DMS 273 (cell line): ENCODE results near the gene SERPIND1.
"Not testable (repeated sequence)": the region's sequence is repeated elsewhere in the genome, so short reads cannot be mapped to it uniquely, and the experiment has no call there.

ENCODE experiments used
- DNase-seq: peaks from one replicate; lab custom pipeline; 2025; ENCODE audit not compliant: unreplicated experiment; lab: John Stamatoyannopoulos, UW

Gene SERPIND1

DNA sequence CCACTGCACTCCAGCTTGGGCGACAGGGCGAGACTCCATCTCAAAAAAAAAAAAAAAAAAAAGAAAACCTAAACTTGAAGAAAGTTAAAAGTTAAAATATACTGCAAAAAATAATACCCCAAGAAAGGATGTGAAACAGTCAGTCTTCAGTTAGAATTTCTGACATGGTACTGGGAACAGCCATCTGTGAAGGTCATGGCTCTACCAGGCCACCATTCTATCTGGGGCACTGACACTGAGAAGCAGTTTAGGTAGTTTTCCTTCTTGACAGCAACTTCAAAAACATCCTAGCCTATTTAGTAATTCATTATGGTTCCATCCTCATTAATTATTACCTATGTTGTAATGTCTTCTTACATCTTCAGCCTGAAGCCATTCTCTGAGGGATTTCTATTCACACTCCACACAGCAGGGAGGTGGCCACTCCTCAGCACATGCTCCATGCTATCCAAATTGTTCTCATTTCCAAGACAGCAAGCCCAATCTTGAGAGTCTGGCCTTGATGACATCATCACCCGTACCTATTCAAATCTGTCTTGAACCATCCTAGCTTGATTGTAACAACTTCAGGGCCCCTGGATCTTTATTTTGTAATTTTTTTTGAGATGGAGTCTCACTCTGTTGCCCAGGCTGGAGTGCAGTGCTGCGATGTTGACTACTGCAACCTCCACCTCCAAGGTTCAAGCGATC is 38.2 kb downstream of the SERPIND1 start:
- no peak for DNase-seq

DNA sequence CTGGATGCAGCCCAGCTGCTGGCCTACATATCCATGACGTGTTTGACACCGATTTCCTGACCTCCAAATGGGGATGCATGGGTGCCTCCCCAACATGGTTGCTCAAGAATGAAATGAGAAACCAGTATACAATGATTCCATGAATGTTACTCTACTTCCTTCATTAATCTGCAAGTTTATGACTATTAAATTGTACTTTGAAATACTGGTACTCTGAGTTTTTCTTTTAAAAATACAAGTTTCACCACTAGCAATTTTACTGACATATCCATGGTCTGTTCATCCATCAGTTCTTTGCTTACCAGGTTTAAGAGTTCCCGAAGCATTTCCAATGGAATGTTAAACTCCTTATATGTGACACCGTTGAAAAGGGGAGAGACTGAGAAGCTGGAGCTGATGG is 39.1 kb downstream of the SERPIND1 start:
- DNase-seq = no peak

DNA sequence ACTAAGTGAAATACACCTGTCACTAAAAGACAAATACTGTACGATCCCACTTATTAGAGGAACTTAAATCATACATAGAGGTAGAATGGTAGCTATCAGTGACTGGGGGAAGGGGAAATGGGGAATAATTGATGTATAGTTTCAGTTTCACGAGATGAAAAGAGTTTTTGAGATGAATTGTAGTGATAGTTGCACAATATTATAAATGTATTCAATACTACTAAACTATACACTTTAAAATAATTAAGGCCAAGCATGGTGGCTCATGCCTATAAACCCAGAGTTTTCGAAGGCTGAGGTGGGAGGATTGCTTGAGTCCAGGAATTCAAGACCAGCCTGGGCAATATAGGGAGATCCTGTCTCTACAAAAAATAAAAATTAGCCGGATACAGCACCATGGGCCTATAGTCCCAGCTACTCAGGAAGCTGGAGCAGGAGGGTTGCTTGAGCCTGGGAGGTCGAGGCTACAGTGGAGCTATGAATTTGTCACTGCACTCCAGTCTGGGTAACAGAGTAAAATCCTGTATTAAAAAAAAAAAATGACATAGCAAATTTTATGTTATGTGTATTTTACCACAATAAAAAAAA is 40.4 kb downstream of the SERPIND1 start:
- no peak for DNase-seq

GRCh38 chr22:20815477-20816050 is 41.7 kb downstream of the SERPIND1 start:
- no peak for DNase-seq

DNA sequence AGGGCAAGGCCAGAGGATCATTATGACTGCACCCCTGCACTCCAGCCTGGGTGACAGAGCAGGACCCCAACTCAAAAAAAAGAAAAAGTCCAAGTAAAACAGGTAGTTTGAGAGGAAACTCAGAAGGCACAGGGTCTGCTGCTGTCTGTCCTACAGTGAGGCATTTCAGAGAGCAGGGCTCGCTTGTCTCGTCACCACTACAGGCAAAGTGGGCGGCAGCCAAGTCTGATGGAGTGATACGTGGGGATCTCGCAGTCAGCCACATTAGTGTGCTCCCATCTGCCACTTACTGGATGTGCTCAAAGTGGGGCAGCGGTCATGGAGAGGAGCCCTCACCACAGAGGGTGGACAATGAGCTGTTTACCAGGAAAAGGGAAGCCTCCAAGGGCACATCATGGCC is 42.6 kb downstream of the SERPIND1 start:
- no peak for DNase-seq

DNA sequence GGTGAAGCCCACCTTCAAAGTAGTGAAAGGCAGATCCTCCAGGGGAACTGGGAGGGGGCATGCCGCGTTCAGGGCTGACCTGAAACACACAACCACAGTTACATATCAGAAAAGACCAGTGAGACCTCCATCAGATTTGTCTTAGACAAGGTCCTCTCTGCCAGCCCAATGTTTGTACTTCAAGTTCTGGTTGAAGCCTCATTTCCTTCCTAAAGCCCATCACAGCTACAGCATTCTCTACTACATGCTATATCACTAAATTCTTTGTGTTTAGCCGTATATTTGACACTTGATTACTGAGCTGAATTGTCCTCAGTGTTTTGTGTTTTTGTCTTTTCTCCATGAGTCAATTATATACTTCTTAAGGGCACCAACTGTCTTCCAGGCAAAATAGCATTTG is 44.6 kb downstream of the SERPIND1 start:
- DNase-seq = no peak

DNA sequence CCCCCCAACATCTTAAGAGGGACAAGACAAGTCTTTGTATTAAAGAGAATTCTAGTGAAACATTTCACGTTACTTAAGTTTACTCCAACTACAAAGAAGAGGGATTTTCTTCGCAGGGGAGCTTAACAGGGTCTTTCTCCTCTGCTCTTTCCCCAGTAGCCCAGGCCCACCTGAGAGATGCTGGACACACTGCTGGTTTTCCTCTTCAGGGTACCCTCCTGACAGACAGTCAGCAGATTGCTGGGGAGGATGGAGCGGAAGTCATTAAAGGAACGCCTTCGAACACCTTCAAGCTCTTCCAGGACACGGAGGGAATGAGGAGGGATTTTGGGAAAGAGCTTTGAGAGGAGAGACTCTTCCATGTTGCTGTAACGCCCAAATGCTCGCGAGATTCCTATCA is 45.6 kb downstream of the SERPIND1 start:
- no peak for DNase-seq

DNA sequence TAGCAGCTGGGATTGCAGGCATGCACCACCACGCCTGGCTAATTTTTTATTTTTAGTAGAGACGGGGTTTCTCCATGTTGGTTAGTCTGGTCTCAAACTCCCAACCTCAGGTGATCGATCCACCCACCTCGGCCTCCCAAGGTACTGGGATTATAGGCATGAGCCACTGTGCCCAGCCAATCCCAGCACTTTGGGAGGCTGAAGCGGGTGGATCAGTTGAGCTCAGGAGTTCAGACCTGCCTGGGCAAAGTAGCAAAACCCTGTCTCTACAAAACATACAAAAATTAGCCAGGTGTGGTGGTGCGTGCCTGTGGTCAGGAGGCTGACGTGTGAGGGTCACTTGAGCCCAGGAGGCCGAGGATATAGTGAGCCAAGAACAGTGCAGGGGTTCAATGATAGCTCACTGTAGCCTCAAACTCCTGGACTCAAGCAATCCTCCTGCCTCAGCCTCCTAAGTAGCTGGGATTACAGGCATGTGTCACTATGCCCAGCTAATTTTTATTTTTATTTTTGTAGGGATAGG is 47.9 kb downstream of the SERPIND1 start:
- DNase-seq = not testable (repeated sequence)

- no peak for DNase-seq
Measured at GRCh38 chr22:20822240-20822639, 48.3 kb downstream of the SERPIND1 start.

- no peak for DNase-seq
Measured at GRCh38 chr22:20823264-20823663, 49.4 kb downstream of the SERPIND1 start.

DNA sequence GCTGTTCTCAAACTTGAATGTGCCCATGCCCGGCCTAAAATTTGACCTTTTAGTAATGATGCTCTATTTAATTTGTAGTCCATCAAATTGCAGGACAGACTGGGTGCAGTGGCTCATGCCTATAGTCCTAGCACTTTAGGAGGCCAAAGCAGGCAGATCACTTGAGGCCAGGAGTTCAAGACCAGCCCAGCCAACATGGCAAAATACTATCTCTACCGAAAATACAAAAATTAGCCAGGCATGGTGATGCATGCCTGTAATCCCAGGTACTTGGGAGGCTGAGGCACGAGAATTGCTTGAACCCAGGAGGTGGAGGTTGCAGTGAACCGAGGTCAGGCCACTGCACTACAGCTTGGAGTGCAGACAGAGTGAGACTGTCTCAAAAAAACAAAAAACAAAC is 51.3 kb downstream of the SERPIND1 start:
- not testable (repeated sequence) for DNase-seq

GRCh38 chr22:20825624-20826023 is 51.7 kb downstream of the SERPIND1 start:
- no peak for DNase-seq

DNA sequence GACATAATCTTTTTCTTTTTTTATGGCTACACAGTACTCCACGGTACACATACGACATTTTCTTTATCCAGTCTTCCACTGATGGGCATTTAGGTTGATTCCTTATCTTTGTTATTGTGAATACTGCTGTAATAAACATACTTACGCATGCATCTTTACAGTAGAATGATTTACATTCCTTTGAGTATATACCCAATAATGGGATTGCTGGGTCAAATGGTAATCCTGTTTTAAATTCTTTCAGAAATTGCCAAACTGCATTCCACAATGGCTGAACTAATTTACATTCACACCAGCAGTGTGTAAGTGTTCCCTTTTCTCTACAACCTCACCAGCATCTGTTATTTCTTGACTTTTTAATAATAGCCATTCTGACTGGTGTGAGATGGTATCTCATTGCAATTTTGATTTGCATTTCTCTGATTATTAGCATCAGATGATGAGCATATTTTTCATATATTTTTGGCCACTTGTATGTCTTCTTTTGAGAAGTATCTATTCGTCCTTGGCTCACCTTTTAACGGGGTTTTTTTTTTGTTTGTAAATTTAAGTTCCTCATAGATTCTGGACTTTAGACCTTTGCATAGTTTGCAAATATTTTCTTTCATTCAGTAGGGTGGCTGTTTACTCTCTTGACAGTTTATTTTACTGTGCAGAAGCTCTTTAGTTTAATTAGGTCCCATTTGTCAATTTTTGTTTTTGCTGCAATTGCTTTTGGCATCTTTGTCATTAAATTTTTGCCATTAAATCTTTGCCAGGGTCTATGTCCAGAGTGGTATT is 52.6 kb downstream of the SERPIND1 start:
- not testable (repeated sequence) for DNase-seq

GRCh38 chr22:20829491-20830134 is 55.7 kb downstream of the SERPIND1 start:
- no peak for DNase-seq

- no peak for DNase-seq
Measured at GRCh38 chr22:20833225-20833665, 59.3 kb downstream of the SERPIND1 start.

DNA sequence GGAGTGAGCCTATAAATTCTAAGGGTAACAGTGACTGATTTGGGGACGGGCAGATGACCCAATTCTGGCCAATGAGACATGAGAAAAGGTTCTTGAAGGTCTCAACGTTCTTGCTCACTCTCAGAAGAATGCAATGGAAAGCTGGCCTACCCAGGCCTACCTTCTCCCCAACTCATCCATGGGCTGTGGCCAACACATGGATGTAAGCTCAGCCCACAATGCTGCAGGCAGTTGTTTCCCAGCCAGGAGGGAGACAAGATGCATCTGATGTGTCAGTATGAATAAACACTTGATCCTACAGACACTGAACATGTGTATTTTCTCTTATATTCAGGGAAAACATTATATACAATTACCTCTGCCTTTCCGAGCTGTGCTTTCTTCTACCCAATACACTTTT is 60.3 kb downstream of the SERPIND1 start:
- no peak for DNase-seq

- DNase-seq = no peak
Measured at GRCh38 chr22:20834725-20835124, 60.8 kb downstream of the SERPIND1 start.
